CD4-positive, alpha-beta T cell treated with Interleukin-15 for 1 hour (primary cell): Measurements from ENCODE around the gene CCL18.
"Not testable (repeated sequence)": the region's sequence is repeated elsewhere in the genome, so short reads cannot be mapped to it uniquely, and the experiment has no call there.

ENCODE experiments used
- DNase-seq: peaks from one replicate; pipeline ENCODE4 v3.0.0-alpha.2; 2020

The CCL18 gene

DNA sequence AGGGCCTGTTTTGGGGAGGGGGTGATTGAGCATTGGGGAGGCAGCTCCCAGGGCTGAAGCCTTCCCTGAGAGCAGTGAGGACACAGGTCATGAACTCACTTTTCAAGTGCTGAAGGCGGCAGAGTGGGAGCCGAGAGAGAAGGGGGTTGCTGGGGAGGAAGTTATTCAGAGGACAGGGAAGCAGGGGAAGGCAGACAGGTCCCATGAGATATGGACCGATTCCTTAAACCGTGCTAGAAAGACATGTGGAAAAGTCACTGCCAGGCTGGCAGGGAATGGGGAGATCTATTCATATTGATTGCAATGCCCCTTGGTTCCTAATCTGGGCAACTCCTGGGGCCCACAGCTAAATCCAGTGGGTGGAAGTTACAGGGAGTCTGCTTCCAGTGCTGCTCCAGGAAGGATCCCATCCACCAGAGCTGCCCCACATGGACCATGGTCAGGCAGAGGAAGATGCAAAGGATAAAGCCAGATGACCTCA is 40.7 kb downstream of the CCL18 start:
- DNase-seq = no peak

- no peak for DNase-seq
Observed at GRCh38 chr17:36105781-36106492, 41.9 kb downstream of the CCL18 start.

DNA sequence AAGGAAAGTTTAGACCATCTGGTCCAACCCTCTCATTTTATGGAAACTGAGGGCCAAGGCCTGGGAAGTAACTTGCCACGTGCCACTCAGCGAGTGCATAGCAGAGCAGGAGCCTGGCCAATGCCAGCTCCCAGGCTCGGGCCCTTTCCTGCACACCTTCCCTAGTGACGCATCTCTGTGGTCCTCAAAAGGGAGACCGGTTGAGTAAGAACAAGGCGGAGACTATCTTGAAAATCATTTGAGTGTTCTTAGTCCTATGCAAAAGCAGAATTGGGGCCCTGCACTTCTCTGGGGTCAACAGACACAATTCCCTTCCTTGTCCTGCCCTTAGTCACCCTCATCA is 42.4 kb downstream of the CCL18 start:
- DNase-seq = peak; percentile 40

- no peak for DNase-seq
Observed at GRCh38 chr17:36107660-36108059, 43.6 kb downstream of the CCL18 start.

- not testable (repeated sequence) for DNase-seq
Observed at GRCh38 chr17:36108265-36108664, 44.2 kb downstream of the CCL18 start.

- no peak for DNase-seq
Observed at GRCh38 chr17:36111068-36111490, 47.0 kb downstream of the CCL18 start.

- DNase-seq = no peak
Observed at GRCh38 chr17:36112572-36112971, 48.5 kb downstream of the CCL18 start.

GRCh38 chr17:36113131-36113530 is 49.1 kb downstream of the CCL18 start:
- not testable (repeated sequence) for DNase-seq

- not testable (repeated sequence) for DNase-seq
Observed at GRCh38 chr17:36114971-36115648, 51.0 kb downstream of the CCL18 start.

- not testable (repeated sequence) for DNase-seq
Observed at GRCh38 chr17:36115649-36115977, 51.5 kb downstream of the CCL18 start.

DNA sequence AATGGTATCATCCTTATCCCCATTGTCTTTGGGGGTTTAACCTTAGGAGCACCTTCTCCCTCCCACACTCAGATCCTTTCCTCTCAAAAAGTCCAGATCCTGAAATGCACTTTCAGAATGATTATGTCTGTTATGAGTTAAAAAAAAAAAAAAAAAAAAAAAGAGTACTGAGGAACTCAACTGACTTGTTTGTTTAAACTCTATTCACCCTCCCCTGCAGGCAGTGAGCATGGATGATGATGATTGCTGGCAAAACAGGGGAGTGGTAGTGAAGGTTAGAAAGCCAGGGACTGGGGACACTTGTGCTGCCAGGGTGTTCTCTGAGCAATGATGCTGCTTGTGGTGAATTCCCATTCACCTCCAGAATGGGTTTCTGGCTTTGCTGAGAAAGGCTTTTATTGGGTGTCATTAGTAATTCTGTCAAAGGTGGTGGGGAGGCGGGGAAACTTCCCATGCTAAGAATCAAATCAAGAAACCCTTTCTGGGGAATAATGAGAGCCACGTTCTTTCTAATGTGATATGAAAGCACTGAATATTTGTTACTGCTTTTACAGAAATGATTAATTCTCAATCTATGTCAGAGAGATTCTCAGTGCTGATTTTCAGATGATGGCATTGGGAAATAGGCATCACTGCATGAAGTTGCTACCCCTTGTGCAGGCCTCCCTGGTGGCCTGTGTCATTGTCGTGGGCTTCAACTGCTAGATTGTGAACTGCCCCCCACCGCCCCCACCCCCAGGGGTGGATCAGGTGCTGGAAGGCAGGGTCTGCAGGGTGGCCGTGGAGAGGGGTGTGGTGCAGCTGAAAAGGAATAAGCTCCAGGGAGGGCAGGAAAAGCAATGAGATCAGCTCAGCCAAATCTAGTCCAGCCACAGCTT is 53.7 kb downstream of the CCL18 start:
- no peak for DNase-seq

DNA sequence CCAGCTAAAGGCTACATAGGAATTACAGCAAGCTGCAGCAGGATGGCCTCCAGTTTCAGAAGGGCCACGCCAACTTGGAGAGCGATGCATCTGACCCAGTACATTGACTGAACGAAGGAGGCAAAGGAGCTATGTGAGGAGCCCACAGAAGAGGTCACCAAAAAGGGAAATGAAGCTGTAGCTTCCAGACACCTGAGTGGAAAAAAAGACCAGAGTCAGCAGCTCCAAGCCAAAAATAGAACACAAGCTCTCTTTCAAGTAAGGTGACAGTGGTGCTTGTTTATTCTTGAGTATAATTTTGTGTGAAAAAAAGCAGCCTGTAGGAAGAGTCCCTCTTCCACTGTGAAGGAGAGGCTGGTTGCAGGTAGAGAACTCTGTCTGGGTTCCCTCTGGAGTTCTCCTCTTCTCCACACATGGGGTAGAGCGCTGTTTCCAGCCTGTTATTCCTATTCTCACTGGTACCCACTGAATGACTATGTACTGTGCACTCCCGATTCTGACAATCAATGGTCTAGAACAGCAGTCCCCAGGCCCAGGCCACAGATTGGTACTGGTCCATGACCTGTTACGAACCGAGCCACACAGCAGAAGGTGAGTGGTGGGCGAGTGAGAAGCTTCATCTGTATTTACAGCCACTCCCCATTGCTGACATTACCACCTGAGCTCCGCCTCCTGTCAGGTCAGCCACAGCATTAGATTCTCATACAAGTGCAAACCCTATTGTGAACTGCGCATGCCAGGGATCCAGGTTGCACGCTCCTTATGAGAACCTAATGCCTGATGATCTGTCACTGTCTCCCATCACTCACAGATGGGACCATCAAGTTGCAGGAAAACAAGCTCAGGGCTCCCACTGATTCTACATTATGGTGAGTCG is 54.6 kb downstream of the CCL18 start:
- no peak for DNase-seq

DNA sequence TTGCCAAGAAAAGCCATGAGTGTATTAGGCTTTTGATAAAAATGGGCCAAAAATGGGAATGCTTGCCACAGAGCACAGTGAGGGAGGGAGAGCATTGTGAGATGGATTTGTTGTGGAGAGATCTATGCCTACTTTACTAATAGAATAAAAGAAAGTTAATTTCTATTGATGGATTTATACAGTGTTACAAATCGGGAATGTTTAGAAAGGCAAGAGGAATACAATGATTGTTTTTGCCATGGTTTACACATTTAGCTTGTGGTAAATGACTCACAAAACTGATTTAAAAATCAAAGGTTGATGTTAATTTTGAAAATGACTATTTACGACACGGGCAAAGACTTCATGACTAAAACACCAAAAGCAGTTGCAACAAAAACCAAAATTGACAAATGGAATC is 56.1 kb downstream of the CCL18 start:
- no peak for DNase-seq

DNA sequence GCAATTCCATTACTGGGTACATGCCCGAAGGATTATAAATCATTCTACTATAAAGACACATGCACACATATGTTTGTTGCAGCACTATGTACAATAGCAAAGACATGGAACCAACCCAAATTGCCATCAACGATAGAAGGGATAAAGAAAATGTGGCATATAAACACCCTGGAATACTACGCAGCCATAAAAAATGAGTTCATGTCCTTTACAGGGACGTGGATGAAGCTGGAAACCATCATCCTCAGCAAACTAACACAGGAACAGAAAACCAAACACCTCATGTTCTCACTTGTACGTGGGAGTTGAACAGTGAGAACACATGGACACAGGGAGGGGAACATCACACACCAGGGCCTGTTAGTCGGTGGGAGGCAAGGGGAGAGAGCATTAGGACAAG is 57.0 kb downstream of the CCL18 start:
- DNase-seq = not testable (repeated sequence)
